ENCODE results near the gene TWNK.
A peak's percentile ranks its signal among the peaks of the same experiment; 100 is the strongest.

TWNK gene

GRCh38 chr10:100985336-100985735 lies 2.0 kb upstream of the TWNK start:
- H3K27me3 ChIP-seq (ENCODE audit: control insufficient read depth in 1 of 2, insufficient read depth in 2 of 2, low read length in 2 of 2), result no peaks in the 10 kb centered on the region
- no peak overlapping the region for H3K9ac ChIP-seq (ENCODE audit: low read length)
- H3K4me1 ChIP-seq (ENCODE audit: insufficient read depth, low read length), result peaks cover 34% of the 10 kb centered on the region
- H3K27ac ChIP-seq (ENCODE audit: low read depth, low read length), result no peak overlapping the region
- no peaks in the 10 kb centered on the region for H3K9me3 ChIP-seq (ENCODE audit: low read length)
- H3K4me3 ChIP-seq (ENCODE audit: low read depth in 1 of 2, low read length in 2 of 2), result no peak overlapping the region
- H3K36me3 ChIP-seq (ENCODE audit: insufficient read depth, low read length), result peaks cover 25% of the 10 kb centered on the region

DNA sequence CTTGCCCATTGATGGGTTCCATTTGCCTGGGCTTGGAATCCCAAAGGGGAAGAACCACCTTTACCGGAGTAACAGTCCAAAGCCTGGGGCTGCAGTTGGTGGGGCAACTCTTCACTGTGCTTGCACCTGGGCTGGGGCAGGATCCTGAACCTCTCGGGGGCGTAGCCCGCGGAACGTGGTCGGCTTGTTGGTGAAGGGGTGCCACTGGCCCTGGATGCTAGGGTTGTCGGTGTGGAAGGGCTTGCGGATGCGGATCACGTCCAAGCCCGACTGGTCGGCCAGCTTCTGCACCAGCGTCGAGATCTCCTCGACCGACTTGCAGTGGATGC lies 756 bp upstream of the TWNK start:
- Histone ChIP-seq H3K9ac (ENCODE audit: low read length) (peak overlapping the region; percentile 53), H3K27me3 (ENCODE audit: control insufficient read depth in 1 of 2, insufficient read depth in 2 of 2, low read length in 2 of 2) (no peaks in the 10 kb centered on the region), H3K9me3 (ENCODE audit: low read length) (no peaks in the 10 kb centered on the region), H3K36me3 (ENCODE audit: insufficient read depth, low read length) (peaks cover 27% of the 10 kb centered on the region), H3K4me1 (ENCODE audit: insufficient read depth, low read length) (peaks cover 34% of the 10 kb centered on the region), H3K27ac (ENCODE audit: low read depth, low read length) (peak overlapping the region; percentile 86), H3K4me3 (ENCODE audit: low read depth in 1 of 2, low read length in 2 of 2) (peak overlapping the region; percentile 87)

DNA sequence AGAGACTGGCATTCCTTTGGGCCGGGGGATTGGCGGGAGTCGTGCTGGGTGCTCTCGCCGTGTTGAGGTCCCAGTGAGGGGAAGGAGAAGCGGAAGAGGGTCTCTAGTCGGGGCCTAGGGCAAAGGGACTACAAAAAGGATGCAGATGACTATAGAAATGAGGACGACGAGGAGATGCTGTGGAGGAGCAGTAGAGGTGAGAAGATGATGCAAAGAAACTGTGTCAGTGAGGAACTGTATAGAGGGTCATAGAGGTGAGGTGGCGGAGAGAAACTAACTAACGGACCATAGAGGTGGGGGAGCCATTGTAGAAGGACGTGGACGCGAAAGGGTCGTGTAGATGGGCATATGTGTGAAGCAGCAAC lies 324 bp downstream of the TWNK start:
- Histone ChIP-seq H3K9ac (ENCODE audit: low read length) (peak overlapping the region; percentile 53), H3K36me3 (ENCODE audit: insufficient read depth, low read length) (peaks cover 27% of the 10 kb centered on the region), H3K27me3 (ENCODE audit: control insufficient read depth in 1 of 2, insufficient read depth in 2 of 2, low read length in 2 of 2) (no peaks in the 10 kb centered on the region), H3K4me3 (ENCODE audit: low read depth in 1 of 2, low read length in 2 of 2) (peak overlapping the region; percentile 87), H3K9me3 (ENCODE audit: low read length) (no peaks in the 10 kb centered on the region), H3K27ac (ENCODE audit: low read depth, low read length) (peak overlapping the region; percentile 69), H3K4me1 (ENCODE audit: insufficient read depth, low read length) (peaks cover 34% of the 10 kb centered on the region)

DNA sequence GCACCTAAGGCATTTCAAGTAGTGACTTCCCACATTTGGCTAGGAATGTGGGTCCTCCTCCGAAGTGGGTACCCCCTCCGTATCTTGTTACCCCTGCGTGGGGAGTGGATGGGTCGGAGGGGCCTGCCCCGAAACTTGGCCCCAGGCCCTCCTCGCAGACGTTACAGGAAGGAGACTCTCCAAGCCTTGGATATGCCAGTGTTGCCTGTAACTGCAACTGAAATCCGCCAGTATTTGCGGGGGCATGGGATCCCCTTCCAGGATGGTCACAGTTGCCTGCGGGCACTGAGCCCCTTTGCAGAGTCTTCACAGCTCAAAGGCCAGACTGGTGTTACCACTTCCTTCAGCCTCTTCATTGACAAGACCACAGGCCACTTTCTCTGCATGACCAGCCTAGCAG lies 823 bp downstream of the TWNK start:
- H3K27ac ChIP-seq (ENCODE audit: low read depth, low read length), result no peak overlapping the region
- no peak overlapping the region for H3K9ac ChIP-seq (ENCODE audit: low read length)
- H3K4me3 ChIP-seq (ENCODE audit: low read depth in 1 of 2, low read length in 2 of 2), result peak overlapping the region; percentile 87
- H3K4me1 ChIP-seq (ENCODE audit: insufficient read depth, low read length), result peaks cover 34% of the 10 kb centered on the region
- H3K9me3 ChIP-seq (ENCODE audit: low read length), result no peaks in the 10 kb centered on the region
- no peaks in the 10 kb centered on the region for H3K27me3 ChIP-seq (ENCODE audit: control insufficient read depth in 1 of 2, insufficient read depth in 2 of 2, low read length in 2 of 2)
- peaks cover 29% of the 10 kb centered on the region for H3K36me3 ChIP-seq (ENCODE audit: insufficient read depth, low read length)

DNA sequence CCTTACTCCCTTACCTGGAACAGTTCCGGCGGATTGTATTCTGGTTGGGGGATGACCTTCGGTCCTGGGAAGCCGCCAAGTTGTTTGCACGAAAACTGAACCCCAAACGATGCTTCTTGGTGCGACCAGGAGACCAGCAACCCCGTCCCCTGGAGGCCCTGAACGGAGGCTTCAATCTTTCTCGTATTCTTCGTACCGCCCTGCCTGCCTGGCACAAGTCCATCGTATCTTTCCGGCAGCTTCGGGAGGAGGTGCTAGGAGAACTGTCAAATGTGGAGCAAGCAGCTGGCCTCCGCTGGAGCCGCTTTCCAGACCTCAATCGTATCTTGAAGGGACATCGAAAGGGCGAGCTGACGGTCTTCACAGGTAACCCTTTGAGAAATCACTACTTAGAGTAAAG lies 1.7 kb downstream of the TWNK start:
- H3K27me3 ChIP-seq (ENCODE audit: control insufficient read depth in 1 of 2, insufficient read depth in 2 of 2, low read length in 2 of 2), result no peaks in the 10 kb centered on the region
- no peaks in the 10 kb centered on the region for H3K9me3 ChIP-seq (ENCODE audit: low read length)
- H3K4me3 ChIP-seq (ENCODE audit: low read depth in 1 of 2, low read length in 2 of 2), result no peak overlapping the region
- peaks cover 37% of the 10 kb centered on the region for H3K36me3 ChIP-seq (ENCODE audit: insufficient read depth, low read length)
- peaks cover 34% of the 10 kb centered on the region for H3K4me1 ChIP-seq (ENCODE audit: insufficient read depth, low read length)
- no peak overlapping the region for H3K9ac ChIP-seq (ENCODE audit: low read length)
- no peak overlapping the region for H3K27ac ChIP-seq (ENCODE audit: low read depth, low read length)

GRCh38 chr10:100993986-100994708 lies 6.8 kb downstream of the TWNK start:
- peaks cover 31% of the 10 kb centered on the region for H3K36me3 ChIP-seq (ENCODE audit: insufficient read depth, low read length)
- H3K27ac ChIP-seq (ENCODE audit: low read depth, low read length), result no peak overlapping the region
- H3K9ac ChIP-seq (ENCODE audit: low read length), result no peak overlapping the region
- no peaks in the 10 kb centered on the region for H3K27me3 ChIP-seq (ENCODE audit: control insufficient read depth in 1 of 2, insufficient read depth in 2 of 2, low read length in 2 of 2)
- peaks cover 15% of the 10 kb centered on the region for H3K4me1 ChIP-seq (ENCODE audit: insufficient read depth, low read length)
- H3K9me3 ChIP-seq (ENCODE audit: low read length), result no peaks in the 10 kb centered on the region
- H3K4me3 ChIP-seq (ENCODE audit: low read depth in 1 of 2, low read length in 2 of 2), result no peak overlapping the region

DNA sequence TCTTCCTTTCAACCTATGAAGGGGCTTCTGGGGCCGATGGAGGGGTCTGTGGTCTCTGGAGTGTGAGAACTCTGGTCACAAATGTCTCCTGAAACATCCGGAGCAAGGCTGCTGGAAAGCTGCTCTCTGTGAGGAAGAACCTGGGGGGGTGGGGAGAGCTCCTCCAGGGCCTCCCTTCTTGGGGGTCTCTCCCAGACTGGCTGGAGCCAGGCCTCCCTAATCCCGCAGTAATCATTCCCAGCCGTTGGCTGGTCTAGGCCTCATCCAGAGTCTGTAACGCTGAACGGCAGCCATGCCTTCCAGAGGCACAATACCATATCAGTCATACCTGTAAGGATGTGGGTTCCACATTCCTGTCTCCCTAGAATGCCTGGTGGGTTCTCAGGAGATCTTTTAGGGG lies 7.8 kb downstream of the TWNK start:
- Histone ChIP-seq H3K4me1 (ENCODE audit: insufficient read depth, low read length) (peaks cover 10% of the 10 kb centered on the region), H3K27me3 (ENCODE audit: control insufficient read depth in 1 of 2, insufficient read depth in 2 of 2, low read length in 2 of 2) (no peaks in the 10 kb centered on the region), H3K4me3 (ENCODE audit: low read depth in 1 of 2, low read length in 2 of 2) (no peak overlapping the region), H3K9ac (ENCODE audit: low read length) (no peak overlapping the region), H3K36me3 (ENCODE audit: insufficient read depth, low read length) (peaks cover 23% of the 10 kb centered on the region), H3K27ac (ENCODE audit: low read depth, low read length) (no peak overlapping the region), H3K9me3 (ENCODE audit: low read length) (no peaks in the 10 kb centered on the region)

- H3K9ac ChIP-seq (ENCODE audit: low read length), result no peak overlapping the region
- H3K4me3 ChIP-seq (ENCODE audit: low read depth in 1 of 2, low read length in 2 of 2), result peak overlapping the region; percentile 68 to 90
- H3K36me3 ChIP-seq (ENCODE audit: insufficient read depth, low read length), result peaks cover 10% of the 10 kb centered on the region
- H3K9me3 ChIP-seq (ENCODE audit: low read length), result no peaks in the 10 kb centered on the region
- peaks cover 24% of the 10 kb centered on the region for H3K4me1 ChIP-seq (ENCODE audit: insufficient read depth, low read length)
- no peaks in the 10 kb centered on the region for H3K27me3 ChIP-seq (ENCODE audit: control insufficient read depth in 1 of 2, insufficient read depth in 2 of 2, low read length in 2 of 2)
- peak overlapping the region; percentile 98 for H3K27ac ChIP-seq (ENCODE audit: low read depth, low read length)
These were observed 9.5 kb downstream of the TWNK start for GRCh38 chr10:100996678-100997359.

- H3K4me1 ChIP-seq (ENCODE audit: insufficient read depth, low read length), result peaks cover 31% of the 10 kb centered on the region
- peaks cover 10% of the 10 kb centered on the region for H3K36me3 ChIP-seq (ENCODE audit: insufficient read depth, low read length)
- H3K27me3 ChIP-seq (ENCODE audit: control insufficient read depth in 1 of 2, insufficient read depth in 2 of 2, low read length in 2 of 2), result no peaks in the 10 kb centered on the region
- H3K27ac ChIP-seq (ENCODE audit: low read depth, low read length), result peak overlapping the region; percentile 98
- H3K9ac ChIP-seq (ENCODE audit: low read length), result peak overlapping the region; percentile 96
- H3K9me3 ChIP-seq (ENCODE audit: low read length), result no peaks in the 10 kb centered on the region
- peak overlapping the region; percentile 68 to 90 for H3K4me3 ChIP-seq (ENCODE audit: low read depth in 1 of 2, low read length in 2 of 2)
These were observed 10.2 kb downstream of the TWNK start for GRCh38 chr10:100997360-100998182.

DNA sequence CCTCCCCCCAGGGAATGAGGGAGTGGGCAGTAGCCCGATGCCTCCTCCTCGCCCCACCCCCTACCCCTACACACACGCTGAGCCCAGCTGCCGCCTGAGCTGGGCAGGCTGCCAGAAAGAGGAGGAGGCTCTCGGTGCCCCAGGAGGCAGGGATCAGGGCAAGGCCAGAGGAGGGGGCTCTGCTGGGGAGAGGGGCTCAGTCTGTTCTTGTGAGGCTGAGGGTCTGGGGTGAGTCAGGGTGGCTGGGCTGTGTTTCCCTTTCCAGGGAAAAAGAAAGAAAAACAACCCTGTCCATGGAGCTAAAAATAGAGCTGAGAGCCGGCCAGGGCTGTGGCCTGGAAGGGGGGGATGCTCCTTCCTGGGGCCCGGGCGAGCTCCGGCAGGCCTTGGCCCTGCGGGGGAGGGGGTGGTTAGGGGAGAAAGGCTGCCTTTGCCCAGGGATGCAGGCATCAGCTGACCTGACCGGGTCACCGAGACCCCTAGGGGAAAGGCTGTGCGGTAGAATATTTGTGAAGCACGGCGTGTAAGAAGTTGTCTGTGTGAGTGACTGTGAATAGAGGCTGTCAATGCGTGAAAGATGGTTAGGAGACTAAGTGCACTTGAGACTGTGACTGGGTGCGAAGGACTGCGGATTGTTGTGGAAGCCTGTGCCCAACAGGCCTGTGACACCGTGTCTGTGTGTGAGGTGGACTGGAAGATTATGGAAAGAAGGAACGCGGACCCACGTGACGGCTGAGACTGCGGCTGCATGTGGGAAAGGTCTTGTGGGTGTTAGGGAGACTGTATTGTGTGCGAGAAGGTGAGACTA lies 11.0 kb downstream of the TWNK start:
- H3K4me3 ChIP-seq (ENCODE audit: low read depth in 1 of 2, low read length in 2 of 2), result peak overlapping the region; percentile 68 to 90
- H3K4me1 ChIP-seq (ENCODE audit: insufficient read depth, low read length), result peaks cover 37% of the 10 kb centered on the region
- H3K27ac ChIP-seq (ENCODE audit: low read depth, low read length), result peak overlapping the region; percentile 98
- H3K9me3 ChIP-seq (ENCODE audit: low read length), result no peaks in the 10 kb centered on the region
- H3K36me3 ChIP-seq (ENCODE audit: insufficient read depth, low read length), result peaks cover 15% of the 10 kb centered on the region
- H3K27me3 ChIP-seq (ENCODE audit: control insufficient read depth in 1 of 2, insufficient read depth in 2 of 2, low read length in 2 of 2), result no peaks in the 10 kb centered on the region
- peak overlapping the region; percentile 96 for H3K9ac ChIP-seq (ENCODE audit: low read length)
